Brain microvascular endothelial cell (primary cell): ENCODE measurements around the gene NEK2.
"Not testable (repeated sequence)": the region's sequence is repeated elsewhere in the genome, so short reads cannot be mapped to it uniquely, and the experiment has no call there.

Source experiments
- DNase-seq: peaks from one replicate; pipeline ENCODE4 v3.0.0-alpha.2; 2020
- H3K27ac ChIP-seq: fragments of 250-450 bp; sonication (Bioruptor Pico); 2 replicates; pipeline ENCODE4 v1.5.1; 2020; ENCODE audit warnings: mild to moderate bottlenecking, moderate library complexity
- H3K27me3 ChIP-seq: fragments of 250-450 bp; sonication (Bioruptor Pico); replicated peaks from 2 replicates; pipeline ENCODE4 v1.5.1; 2020; ENCODE audit warnings: mild to moderate bottlenecking
- H3K36me3 ChIP-seq: fragments of 250-450 bp; sonication (Bioruptor Pico); replicated peaks from 2 replicates; pipeline ENCODE4 v1.5.1; 2020; ENCODE audit warnings: mild to moderate bottlenecking
- H3K4me3 ChIP-seq: 2 replicates; pipeline ENCODE4 v1.5.1; 2011; ENCODE audit warnings: low read depth, mild to moderate bottlenecking, control low read depth, low read length, moderate library complexity
- in situ Hi-C: cut with HindIII; loops from 2 replicates; pipeline ENCODE4 v1.10.0; 2017; ENCODE audit warnings: low sequenced_read_pairs, low pct_ligation_motif_present
- TF ChIP-seq, protein P1 (sequence below): IDR thresholded peaks from 2 replicates; pipeline ENCODE4 v1.5.1; 2011; ENCODE audit warnings: low read depth, mild to moderate bottlenecking, moderate library complexity, low read length, control low read depth, inconsistent platforms; ENCODE audit errors: missing control alignments

NEK2 gene

DNA sequence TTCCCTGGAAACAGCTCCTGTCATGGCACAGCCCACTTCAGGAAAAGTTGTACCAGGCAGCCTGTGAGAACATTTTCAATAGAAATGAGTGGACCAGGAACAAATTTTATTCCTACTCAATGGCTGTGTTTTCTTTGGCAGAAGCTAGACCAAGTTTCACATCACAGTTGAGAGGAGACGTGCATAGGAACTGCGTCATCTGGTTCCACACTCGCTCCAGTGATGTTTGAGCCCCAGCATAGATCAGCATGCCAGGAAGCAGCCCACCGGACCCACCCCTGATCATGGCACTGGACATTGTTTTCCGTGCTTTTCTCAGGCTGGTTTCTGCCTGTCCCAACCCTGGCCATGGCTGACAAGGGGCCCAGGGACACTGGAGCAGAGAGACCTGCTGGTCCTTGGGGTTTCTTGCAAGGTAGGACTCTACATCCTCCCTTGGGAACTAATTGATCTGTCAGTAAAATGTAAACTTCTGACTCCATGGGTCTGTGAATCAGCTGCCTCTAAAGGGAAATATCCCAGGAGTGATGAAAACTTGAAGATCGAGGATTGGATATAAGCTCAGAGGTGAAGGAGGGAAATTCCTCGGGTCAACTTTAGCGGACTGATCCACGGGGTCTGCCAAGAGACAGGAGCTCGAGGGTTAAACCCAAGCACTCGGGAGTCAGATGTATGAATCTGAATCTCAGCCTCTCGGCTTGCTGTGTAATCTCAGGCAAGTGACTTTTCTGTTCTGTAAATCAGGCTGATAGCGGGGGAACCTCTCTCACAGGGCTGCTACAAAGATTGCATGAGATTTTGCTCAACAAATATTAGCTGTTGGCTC is 35.7 kb downstream of the NEK2 start:
- Histone ChIP-seq H3K36me3 (no peaks in the 10 kb centered on the region), H3K27ac (peak overlapping the region; percentile 98), H3K4me3 (peak overlapping the region; percentile 31), H3K27me3 (no peaks in the 10 kb centered on the region)
- DNase-seq: peak; percentile 96
- in situ Hi-C loops: no loop called here
- TF ChIP-seq, protein P1, sequence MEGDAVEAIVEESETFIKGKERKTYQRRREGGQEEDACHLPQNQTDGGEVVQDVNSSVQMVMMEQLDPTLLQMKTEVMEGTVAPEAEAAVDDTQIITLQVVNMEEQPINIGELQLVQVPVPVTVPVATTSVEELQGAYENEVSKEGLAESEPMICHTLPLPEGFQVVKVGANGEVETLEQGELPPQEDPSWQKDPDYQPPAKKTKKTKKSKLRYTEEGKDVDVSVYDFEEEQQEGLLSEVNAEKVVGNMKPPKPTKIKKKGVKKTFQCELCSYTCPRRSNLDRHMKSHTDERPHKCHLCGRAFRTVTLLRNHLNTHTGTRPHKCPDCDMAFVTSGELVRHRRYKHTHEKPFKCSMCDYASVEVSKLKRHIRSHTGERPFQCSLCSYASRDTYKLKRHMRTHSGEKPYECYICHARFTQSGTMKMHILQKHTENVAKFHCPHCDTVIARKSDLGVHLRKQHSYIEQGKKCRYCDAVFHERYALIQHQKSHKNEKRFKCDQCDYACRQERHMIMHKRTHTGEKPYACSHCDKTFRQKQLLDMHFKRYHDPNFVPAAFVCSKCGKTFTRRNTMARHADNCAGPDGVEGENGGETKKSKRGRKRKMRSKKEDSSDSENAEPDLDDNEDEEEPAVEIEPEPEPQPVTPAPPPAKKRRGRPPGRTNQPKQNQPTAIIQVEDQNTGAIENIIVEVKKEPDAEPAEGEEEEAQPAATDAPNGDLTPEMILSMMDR: no peak

DNA sequence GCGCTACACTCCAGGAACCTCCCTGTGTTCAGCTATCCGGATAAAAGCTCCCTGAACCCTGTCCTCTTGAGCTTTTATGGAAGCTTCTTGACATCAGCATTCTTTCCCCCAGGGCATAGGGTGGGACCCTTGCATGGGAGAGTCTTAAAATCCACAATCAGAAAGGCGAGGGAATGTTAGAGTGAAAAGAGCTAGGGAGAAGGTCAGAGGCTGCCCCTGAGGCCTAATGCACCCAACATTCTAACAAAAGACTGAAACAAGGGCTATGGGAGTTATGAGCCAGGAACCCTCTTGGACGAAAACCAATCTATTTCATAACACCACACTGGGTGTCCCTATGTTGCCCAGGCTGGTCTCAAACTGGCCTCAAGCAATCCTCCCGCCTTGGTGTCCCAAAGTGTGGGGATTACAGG is 36.7 kb downstream of the NEK2 start:
- in situ Hi-C loops: no loop called here
- no peak overlapping the region for H3K4me3 ChIP-seq
- H3K27ac ChIP-seq: peak overlapping the region; percentile 98
- TF ChIP-seq, protein P1: no peak
- H3K27me3 ChIP-seq: no peaks in the 10 kb centered on the region
- no peak for DNase-seq
- no peaks in the 10 kb centered on the region for H3K36me3 ChIP-seq

DNA sequence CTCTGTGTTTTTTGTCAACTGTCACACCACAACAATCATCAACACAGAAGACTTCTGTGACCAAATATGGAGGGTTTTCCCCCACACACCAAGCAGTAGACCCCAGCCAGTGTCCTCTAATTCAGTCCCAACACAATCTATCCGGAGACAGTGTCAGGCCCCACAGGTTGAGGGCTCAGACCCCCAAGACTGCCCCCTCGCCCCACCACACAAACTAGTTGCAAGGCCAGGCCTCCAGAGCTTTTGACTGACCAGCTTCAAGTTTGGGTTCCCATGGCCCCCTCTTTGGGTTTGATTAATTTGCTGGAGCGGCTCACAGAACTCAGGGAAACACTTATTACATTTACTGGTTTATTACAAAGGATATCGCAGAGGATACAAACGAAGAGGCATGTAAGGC is 37.2 kb downstream of the NEK2 start:
- H3K4me3 ChIP-seq: no peak overlapping the region
- H3K27me3 ChIP-seq: no peaks in the 10 kb centered on the region
- in situ Hi-C loops: no loop called here
- no peak for DNase-seq
- no peaks in the 10 kb centered on the region for H3K36me3 ChIP-seq
- H3K27ac ChIP-seq: no peak overlapping the region
- TF ChIP-seq, protein P1: no peak

DNA sequence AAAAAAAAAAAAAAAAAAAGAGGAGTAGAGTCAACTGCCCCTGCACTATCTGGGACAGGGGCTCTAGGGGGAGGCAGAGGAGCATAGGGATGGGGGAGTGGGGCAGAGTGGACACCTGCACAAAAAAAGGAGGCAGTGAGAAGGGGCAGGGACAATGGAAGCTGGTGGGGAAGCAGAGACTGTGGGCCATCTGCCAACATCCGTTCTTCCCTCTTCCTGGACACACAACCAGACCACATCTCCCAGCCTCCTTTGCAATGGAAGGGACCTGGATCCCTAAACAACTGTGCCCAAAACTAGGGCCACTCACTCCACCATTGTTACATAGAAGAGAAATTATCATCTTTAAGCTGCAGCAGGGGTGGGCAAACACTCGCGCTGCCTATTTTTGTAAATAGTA is 38.4 kb downstream of the NEK2 start:
- no peaks in the 10 kb centered on the region for H3K36me3 ChIP-seq
- H3K27ac ChIP-seq: no peak overlapping the region
- no peak for DNase-seq
- no peaks in the 10 kb centered on the region for H3K27me3 ChIP-seq
- no peak overlapping the region for H3K4me3 ChIP-seq
- TF ChIP-seq, protein P1: no peak
- in situ Hi-C loops: no loop called here

DNA sequence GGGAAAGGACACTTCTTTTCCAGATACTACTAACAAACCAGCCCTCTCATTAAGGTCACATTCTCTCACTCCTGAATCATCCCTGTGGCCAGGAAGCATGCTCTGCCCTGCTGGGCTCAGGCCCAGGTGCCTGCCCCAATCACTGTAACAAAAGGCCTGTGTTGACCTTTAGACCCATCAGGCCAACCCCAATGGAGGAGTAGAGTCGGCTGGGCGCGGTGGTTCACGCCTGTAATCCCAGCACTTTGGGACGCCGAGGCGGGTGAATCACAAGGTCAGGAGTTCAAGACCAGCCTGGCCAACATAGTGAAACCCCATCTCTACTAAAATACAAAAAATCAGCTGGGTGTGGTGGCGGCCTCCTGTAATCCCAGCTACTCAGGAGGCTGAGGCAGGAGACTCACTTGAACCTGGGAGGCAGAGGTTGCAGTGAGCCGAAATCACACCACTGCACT is 38.8 kb downstream of the NEK2 start:
- H3K27me3 ChIP-seq, in situ Hi-C loops, H3K36me3 ChIP-seq, H3K4me3 ChIP-seq, H3K27ac ChIP-seq, DNase-seq: not testable (repeated sequence)

DNA sequence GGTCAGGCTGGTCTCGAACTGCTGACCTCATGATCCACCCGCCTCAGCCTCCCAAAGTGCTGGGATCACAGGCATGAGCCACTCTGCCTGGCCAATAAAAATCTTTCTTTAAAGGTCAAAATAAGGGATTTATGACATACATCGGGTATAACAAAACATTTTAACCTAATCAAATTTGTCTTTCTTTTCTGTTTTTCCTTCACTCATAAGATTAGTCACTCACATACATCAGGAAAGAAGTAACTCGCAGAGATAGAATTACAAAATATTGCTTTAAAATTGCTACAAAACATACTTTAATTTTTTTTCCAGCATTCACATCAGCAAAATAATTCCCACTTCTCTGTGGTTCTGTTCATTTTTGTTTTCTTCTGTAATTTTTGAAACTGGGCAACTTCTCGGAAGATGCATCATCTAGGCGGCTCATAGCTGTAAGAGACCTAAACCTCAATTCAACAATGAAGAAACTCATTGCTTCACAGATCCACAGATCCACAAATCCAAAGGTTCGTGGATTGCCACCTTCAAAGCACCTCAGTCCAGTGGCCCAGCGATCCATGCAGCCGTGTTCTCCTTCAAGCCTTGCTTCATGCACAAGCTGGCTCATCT is 39.7 kb downstream of the NEK2 start:
- no peaks in the 10 kb centered on the region for H3K27me3 ChIP-seq
- TF ChIP-seq, protein P1: no peak
- no peak overlapping the region for H3K4me3 ChIP-seq
- in situ Hi-C loops: no loop called here
- no peaks in the 10 kb centered on the region for H3K36me3 ChIP-seq
- DNase-seq: no peak
- H3K27ac ChIP-seq: no peak overlapping the region
